Trophoblast cell (in vitro differentiated cells and primary cell): ENCODE results near the gene ICE2.
"Not testable (repeated sequence)": the region's sequence is repeated elsewhere in the genome, so short reads cannot be mapped to it uniquely, and the experiment has no call there.

ENCODE experiments used
- DNase-seq, 2 donors: peaks; one replicate each; pipeline ENCODE4 v3.0.0-alpha.2; 2016
- H2AFZ ChIP-seq: 2 replicates; pipeline ENCODE4 v1.6.1; 2013; ENCODE audit warnings: low read length, moderate library complexity, mild to moderate bottlenecking; ENCODE audit not compliant: insufficient read depth, poor library complexity
- H2AK5ac ChIP-seq: 2 replicates; pipeline ENCODE4 v1.6.1; 2013; ENCODE audit warnings: mild to moderate bottlenecking, low read length
- H2BK120ac ChIP-seq: 2 replicates; pipeline ENCODE4 v1.6.1; 2013; ENCODE audit warnings: low read length, mild to moderate bottlenecking, moderate library complexity; ENCODE audit not compliant: insufficient read depth, poor library complexity
- H2BK12ac ChIP-seq: 2 replicates; pipeline ENCODE4 v1.6.1; 2013; ENCODE audit warnings: mild to moderate bottlenecking, low read length, moderate library complexity
- H2BK5ac ChIP-seq: 2 replicates; pipeline ENCODE4 v1.6.1; 2013; ENCODE audit warnings: low read length, low read depth, moderate library complexity, mild to moderate bottlenecking; ENCODE audit not compliant: poor library complexity
- H3K14ac ChIP-seq: 2 replicates; pipeline ENCODE4 v1.6.1; 2013; ENCODE audit warnings: mild to moderate bottlenecking, low read length
- H3K18ac ChIP-seq: 2 replicates; pipeline ENCODE4 v1.6.1; 2013; ENCODE audit warnings: mild to moderate bottlenecking, low read length
- H3K23ac ChIP-seq: 2 replicates; pipeline ENCODE4 v1.6.1; 2013; ENCODE audit warnings: low read length
- H3K27ac ChIP-seq: 2 replicates; pipeline ENCODE4 v1.5.1; 2013; ENCODE audit warnings: low read depth, mild to moderate bottlenecking, inconsistent platforms, low read length, moderate library complexity
- H3K27me3 ChIP-seq: 2 replicates; pipeline ENCODE4 v1.6.1; 2013; ENCODE audit warnings: inconsistent platforms, mild to moderate bottlenecking, low read length, moderate library complexity; ENCODE audit not compliant: insufficient read depth
- H3K36me3 ChIP-seq, 2 experiments: 1 replicate in 1 of 2; 2 replicates in 1 of 2; pipeline ENCODE4 v1.6.1; 2013; ENCODE audit warnings: low read length in 2 of 2, mild to moderate bottlenecking in 2 of 2, moderate library complexity in 1 of 2; ENCODE audit not compliant: insufficient read depth in 2 of 2, control insufficient read depth in 1 of 2
- H3K4ac ChIP-seq: 2 replicates; pipeline ENCODE4 v1.6.1; 2013; ENCODE audit warnings: low read depth, mild to moderate bottlenecking, low read length, moderate library complexity
- H3K4me1 ChIP-seq, 2 experiments: 1 replicate in 1 of 2; 2 replicates in 1 of 2; pipeline ENCODE4 v1.6.1; 2013; ENCODE audit warnings: low read length in 2 of 2, mild to moderate bottlenecking in 2 of 2, moderate library complexity in 1 of 2; ENCODE audit not compliant: insufficient read depth in 2 of 2, control insufficient read depth in 1 of 2
- H3K4me2 ChIP-seq: 2 replicates; pipeline ENCODE4 v1.6.1; 2013; ENCODE audit warnings: inconsistent platforms, mild to moderate bottlenecking, low read length, moderate library complexity
- H3K4me3 ChIP-seq: 2 replicates; pipeline ENCODE4 v1.5.1; 2013; ENCODE audit warnings: mild to moderate bottlenecking, low read depth, low read length, inconsistent platforms
- H3K79me1 ChIP-seq: one replicate; pipeline ENCODE4 v1.6.1; 2013; ENCODE audit warnings: low read length
- H3K79me2 ChIP-seq: 2 replicates; pipeline ENCODE4 v1.6.1; 2013; ENCODE audit warnings: low read length, mild to moderate bottlenecking; ENCODE audit not compliant: control insufficient read depth, insufficient read depth, poor library complexity
- H3K9ac ChIP-seq: 2 replicates; pipeline ENCODE4 v1.6.1; 2013; ENCODE audit warnings: mild to moderate bottlenecking, low read length
- H3K9me3 ChIP-seq: 2 replicates; pipeline ENCODE4 v1.6.1; 2013; ENCODE audit warnings: low read depth, mild to moderate bottlenecking, control low read depth, inconsistent platforms, low read length; ENCODE audit not compliant: insufficient read depth
- H4K12ac ChIP-seq: 2 replicates; pipeline ENCODE4 v1.6.1; 2013; ENCODE audit warnings: low read depth, mild to moderate bottlenecking, low read length, moderate library complexity
- H4K8ac ChIP-seq: 2 replicates; pipeline ENCODE4 v1.6.1; 2013; ENCODE audit warnings: low read depth, mild to moderate bottlenecking, low read length, moderate library complexity
- H4K91ac ChIP-seq: one replicate; pipeline ENCODE4 v1.6.1; 2013; ENCODE audit warnings: low read depth, mild to moderate bottlenecking, low read length, moderate library complexity
- WGBS: extraction: QIAGEN DNeasy Blood & Tissue Kit; methylation state at CpG from one replicate; pipeline ENCODE4 v1.1.7; 2013; ENCODE audit warnings: missing lambda C conversion rate; ENCODE audit not compliant: insufficient read length, insufficient coverage; ENCODE audit errors: extremely low coverage; 5-methylcytosine and 5-hydroxymethylcytosine counted together

Gene ICE2

GRCh38 chr15:60405399-60405798 lies 73.5 kb downstream of the ICE2 start:
- no peak overlapping the region for H3K18ac ChIP-seq
- no peak overlapping the region for H3K4me3 ChIP-seq
- H2AFZ ChIP-seq: no peak overlapping the region
- H4K91ac ChIP-seq: no peak overlapping the region
- no peak overlapping the region for H3K14ac ChIP-seq
- H4K8ac ChIP-seq: no peak overlapping the region
- no peak overlapping the region for H2BK5ac ChIP-seq
- H2BK12ac ChIP-seq: no peak overlapping the region
- no peak overlapping the region for H3K4me2 ChIP-seq
- no peak for DNase-seq
- H3K23ac ChIP-seq: no peak overlapping the region
- peaks cover 1% of the 10 kb centered on the region for H3K79me1 ChIP-seq
- no peaks in the 10 kb centered on the region for H3K27me3 ChIP-seq
- no peak overlapping the region for H3K9ac ChIP-seq
- H3K27ac ChIP-seq: no peak overlapping the region
- H3K9me3 ChIP-seq: no peaks in the 10 kb centered on the region
- H3K4ac ChIP-seq: no peak overlapping the region
- no peak overlapping the region for H2BK120ac ChIP-seq
- peaks cover 0 to 5% of the 10 kb centered on the region in 2 experiments for H3K4me1 ChIP-seq
- no CpG with 5 or more reads among the region's 2 CpGs for WGBS
- no peaks in the 10 kb centered on the region for H3K79me2 ChIP-seq
- H4K12ac ChIP-seq: no peak overlapping the region
- H2AK5ac ChIP-seq: no peak overlapping the region
- no peaks in the 10 kb centered on the region for H3K36me3 ChIP-seq

DNA sequence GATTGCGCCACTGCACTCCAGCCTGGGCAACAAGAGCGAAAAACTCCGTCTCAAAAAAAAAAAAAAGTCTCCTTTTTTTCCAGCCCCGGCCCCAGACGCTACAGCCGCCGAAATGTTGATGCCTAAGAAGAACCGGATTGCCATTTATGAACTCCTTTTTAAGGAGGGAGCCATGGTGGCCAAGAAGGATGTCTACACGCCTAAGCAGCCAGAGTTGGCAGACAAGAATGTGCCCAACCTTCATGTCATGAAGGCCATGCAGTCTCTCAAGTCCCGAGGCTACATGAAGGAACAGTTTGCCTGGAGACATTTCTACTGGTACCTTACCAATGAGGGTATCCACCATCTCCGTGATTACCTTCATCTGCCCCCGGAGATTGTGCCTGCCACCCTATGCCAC lies 74.6 kb downstream of the ICE2 start:
- H3K4me2 ChIP-seq, H3K27ac ChIP-seq, H2AK5ac ChIP-seq, H3K23ac ChIP-seq, H3K4me3 ChIP-seq, H3K9ac ChIP-seq, H3K79me1 ChIP-seq, H4K8ac ChIP-seq, H3K36me3 ChIP-seq, H2AFZ ChIP-seq, H4K12ac ChIP-seq, H3K14ac ChIP-seq, H2BK120ac ChIP-seq, H3K18ac ChIP-seq, H3K4ac ChIP-seq, H3K79me2 ChIP-seq, H2BK12ac ChIP-seq, H3K9me3 ChIP-seq, H4K91ac ChIP-seq, H2BK5ac ChIP-seq, H3K4me1 ChIP-seq, H3K27me3 ChIP-seq: not testable (repeated sequence)
- WGBS: no CpG with 5 or more reads among the region's 12 CpGs
- peak; percentile 77 to 91 for DNase-seq

DNA sequence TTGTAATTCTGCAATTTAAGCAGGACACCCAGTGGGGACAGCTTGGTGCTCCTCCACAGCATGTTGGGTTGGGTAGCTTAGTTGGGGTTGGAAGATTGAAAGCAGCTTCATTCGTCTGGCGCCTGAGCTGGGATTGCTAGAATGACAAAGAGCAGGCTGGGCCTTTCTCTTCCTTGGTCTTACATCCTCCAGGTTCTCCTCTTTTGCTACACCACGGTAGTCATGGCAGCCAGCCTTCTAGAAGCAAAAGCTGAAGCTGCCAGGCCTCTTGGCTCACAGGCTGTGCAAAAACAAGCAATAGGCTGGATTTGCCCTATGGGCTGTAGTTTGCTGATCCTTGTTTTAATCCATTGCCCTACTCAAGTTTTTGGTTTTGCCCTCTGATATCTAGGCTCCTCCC lies 78.0 kb downstream of the ICE2 start:
- peaks cover 0 to 4% of the 10 kb centered on the region in 2 experiments for H3K36me3 ChIP-seq
- H3K4me2 ChIP-seq: peak overlapping the region; percentile 24
- H4K8ac ChIP-seq: no peak overlapping the region
- H2BK12ac ChIP-seq: no peak overlapping the region
- no peak overlapping the region for H3K14ac ChIP-seq
- H4K12ac ChIP-seq: no peak overlapping the region
- H3K79me1 ChIP-seq: peaks cover 34% of the 10 kb centered on the region
- no CpG with 5 or more reads among the region's 3 CpGs for WGBS
- no peak overlapping the region for H3K9ac ChIP-seq
- no peaks in the 10 kb centered on the region for H3K9me3 ChIP-seq
- no peak overlapping the region for H2BK120ac ChIP-seq
- H3K27ac ChIP-seq: no peak overlapping the region
- no peak overlapping the region for H2AK5ac ChIP-seq
- peaks cover 6 to 12% of the 10 kb centered on the region in 2 experiments for H3K4me1 ChIP-seq
- H3K79me2 ChIP-seq: peaks cover 19% of the 10 kb centered on the region
- no peak overlapping the region for H3K18ac ChIP-seq
- no peak overlapping the region for H2AFZ ChIP-seq
- H3K4ac ChIP-seq: no peak overlapping the region
- H3K27me3 ChIP-seq: no peaks in the 10 kb centered on the region
- no peak overlapping the region for H2BK5ac ChIP-seq
- H3K23ac ChIP-seq: no peak overlapping the region
- no peak overlapping the region for H4K91ac ChIP-seq
- no peak overlapping the region for H3K4me3 ChIP-seq
- DNase-seq: no peak

GRCh38 chr15:60399931-60400330 lies 79.0 kb downstream of the ICE2 start:
- no peak overlapping the region for H2BK120ac ChIP-seq

More at GRCh38 chr15:60399931-60400330, 79.0 kb downstream of the ICE2 start:
- Histone ChIP-seq H3K79me2 (peaks cover 24% of the 10 kb centered on the region), H3K36me3 (peaks cover 4 to 7% of the 10 kb centered on the region in 2 experiments), H2BK5ac (no peak overlapping the region), H3K27me3 (no peaks in the 10 kb centered on the region), H4K8ac (no peak overlapping the region), H3K27ac (peak overlapping the region; percentile 91), H4K12ac (no peak overlapping the region), H2BK12ac (no peak overlapping the region), H3K4me1 (peaks cover 6 to 17% of the 10 kb centered on the region in 2 experiments), H4K91ac (no peak overlapping the region), H3K9ac (no peak overlapping the region), H3K4ac (no peak overlapping the region), H2AFZ (no peak overlapping the region), H3K23ac (no peak overlapping the region), H3K79me1 (peaks cover 38% of the 10 kb centered on the region), H3K14ac (no peak overlapping the region), H2AK5ac (no peak overlapping the region), H3K4me2 (no peak overlapping the region), H3K18ac (no peak overlapping the region), H3K4me3 (no peak overlapping the region), H3K9me3 (no peaks in the 10 kb centered on the region)
- peak; percentile 34 to 95 for DNase-seq
- no CpG with 5 or more reads among the region's 1 CpG for WGBS
